Vagina (tissue), 2 donors: ENCODE measurements around the gene CLPTM1.

Source experiments
- CTCF ChIP-seq, 3 experiments: fragments of 450-650 bp in 2 of 3; fragments of 200-600 bp in 1 of 3; sonication (generic) in 1 of 3; IDR thresholded peaks; one replicate each; pipeline ENCODE4 v1.5.1; 2017 to 2019; ENCODE audit warnings: antibody characterized with exemption in 3 of 3, mild to moderate bottlenecking in 2 of 3, moderate library complexity in 2 of 3
- POLR2A ChIP-seq, 2 donors: fragments of 450-650 bp; IDR thresholded peaks; one replicate each; pipeline ENCODE4 v1.6.1; 2017; ENCODE audit warnings: antibody characterized with exemption in 2 of 2, mild to moderate bottlenecking in 2 of 2, moderate library complexity in 2 of 2
- POLR2AphosphoS5 ChIP-seq, 2 donors: sonication (generic); formaldehyde crosslinking; IDR thresholded peaks; one replicate each; pipeline ENCODE4 v1.9.0; 2017; ENCODE audit warnings: antibody characterized with exemption in 2 of 2, mild to moderate bottlenecking in 2 of 2, low read depth in 1 of 2; ENCODE audit not compliant: insufficient read depth in 1 of 2

GRCh38 chr19:44912854-44913253 lies 42.3 kb upstream of the CLPTM1 start:
- TF ChIP-seq POLR2A (IDR thresholded peaks at IDR 0.05) (no peak), CTCF (IDR thresholded peaks at IDR 0.05) (no peak), POLR2AphosphoS5 (IDR thresholded peaks at IDR 0.05; ENCODE audit: insufficient read depth in 1 of 2, low read depth in 1 of 2) (peak in 1 of 2 donors; percentile 25)
